Measurements from ENCODE around the gene PLBD2.

PLBD2 gene, protein sequence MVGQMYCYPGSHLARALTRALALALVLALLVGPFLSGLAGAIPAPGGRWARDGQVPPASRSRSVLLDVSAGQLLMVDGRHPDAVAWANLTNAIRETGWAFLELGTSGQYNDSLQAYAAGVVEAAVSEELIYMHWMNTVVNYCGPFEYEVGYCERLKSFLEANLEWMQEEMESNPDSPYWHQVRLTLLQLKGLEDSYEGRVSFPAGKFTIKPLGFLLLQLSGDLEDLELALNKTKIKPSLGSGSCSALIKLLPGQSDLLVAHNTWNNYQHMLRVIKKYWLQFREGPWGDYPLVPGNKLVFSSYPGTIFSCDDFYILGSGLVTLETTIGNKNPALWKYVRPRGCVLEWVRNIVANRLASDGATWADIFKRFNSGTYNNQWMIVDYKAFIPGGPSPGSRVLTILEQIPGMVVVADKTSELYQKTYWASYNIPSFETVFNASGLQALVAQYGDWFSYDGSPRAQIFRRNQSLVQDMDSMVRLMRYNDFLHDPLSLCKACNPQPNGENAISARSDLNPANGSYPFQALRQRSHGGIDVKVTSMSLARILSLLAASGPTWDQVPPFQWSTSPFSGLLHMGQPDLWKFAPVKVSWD

DNA sequence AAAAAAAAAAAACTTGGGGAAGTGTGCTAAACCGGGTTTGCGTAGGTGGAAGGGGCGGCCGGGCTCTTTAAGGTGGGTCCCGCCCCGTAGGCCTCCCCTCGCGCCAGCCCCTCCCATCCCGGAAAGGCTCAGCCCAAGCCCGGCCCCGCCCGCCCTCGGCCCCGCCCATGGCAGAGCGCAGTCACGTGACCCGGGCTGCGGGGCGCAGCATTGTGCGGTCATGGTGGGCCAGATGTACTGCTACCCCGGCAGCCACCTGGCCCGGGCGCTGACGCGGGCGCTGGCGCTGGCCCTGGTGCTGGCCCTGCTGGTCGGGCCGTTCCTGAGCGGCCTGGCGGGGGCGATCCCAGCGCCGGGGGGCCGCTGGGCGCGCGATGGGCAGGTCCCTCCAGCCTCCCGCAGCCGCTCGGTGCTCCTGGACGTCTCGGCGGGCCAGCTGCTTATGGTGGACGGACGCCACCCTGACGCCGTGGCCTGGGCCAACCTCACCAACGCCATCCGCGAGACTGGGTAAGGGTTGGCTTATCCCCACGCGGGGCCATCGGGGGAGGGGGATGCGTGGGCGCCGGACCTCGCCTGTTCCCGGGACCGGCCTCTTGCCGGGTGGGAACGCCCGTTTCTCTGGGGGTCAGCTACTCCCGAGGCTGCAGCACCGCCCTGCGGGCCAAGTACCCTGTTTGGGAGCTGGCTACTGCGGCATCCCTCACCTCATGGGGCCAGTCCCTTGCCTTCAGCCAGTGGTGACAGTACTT, at the start of gene PLBD2:
Gene PLBD2, plus strand, starts transcription at position 207 of the 752 bp plus-strand sequence. Its CDS starts 14 bp downstream, at position 221.
- peak; percentile 95 for DNase-seq

DNA sequence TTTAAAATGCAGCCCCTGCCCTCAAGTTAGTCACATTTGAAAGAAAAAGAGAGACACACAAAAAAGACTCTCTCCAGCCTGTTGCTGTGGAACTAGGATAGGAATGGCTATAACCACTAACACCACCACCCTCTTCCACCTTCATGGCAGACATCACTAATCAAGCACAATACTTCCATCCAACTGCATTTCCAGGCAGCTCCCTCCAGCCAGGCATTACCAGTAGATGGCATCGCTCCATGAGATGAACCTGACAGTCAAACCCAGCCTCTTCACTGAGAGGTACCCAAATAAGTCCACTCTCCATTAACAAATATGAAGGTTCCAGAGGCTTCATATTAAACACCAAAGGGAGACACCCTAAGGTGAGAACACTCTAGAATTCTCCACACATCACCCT, 47.9 kb upstream of the PLBD2 start:
- no peak for DNase-seq

DNA sequence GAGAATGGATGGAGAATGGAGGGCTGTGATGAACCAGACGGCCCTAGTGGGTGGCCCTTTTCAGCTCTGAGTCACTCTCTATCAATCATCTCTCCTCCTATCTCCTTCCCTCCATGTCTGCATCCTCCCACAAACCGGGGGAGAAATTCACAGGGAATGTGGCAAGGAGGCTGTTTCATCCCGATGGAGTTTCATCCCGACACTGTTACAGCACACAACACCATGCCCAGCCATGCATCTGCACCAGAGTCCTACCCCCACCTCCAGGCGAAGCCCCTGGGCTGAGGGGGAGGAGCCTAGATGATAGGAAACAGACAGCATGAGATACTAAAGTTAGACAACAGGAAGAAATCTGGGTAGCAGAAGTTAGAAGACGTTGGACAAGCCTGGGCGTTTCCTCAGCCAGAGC, 44.3 kb upstream of the PLBD2 start:
- DNase-seq, result no peak

DNA sequence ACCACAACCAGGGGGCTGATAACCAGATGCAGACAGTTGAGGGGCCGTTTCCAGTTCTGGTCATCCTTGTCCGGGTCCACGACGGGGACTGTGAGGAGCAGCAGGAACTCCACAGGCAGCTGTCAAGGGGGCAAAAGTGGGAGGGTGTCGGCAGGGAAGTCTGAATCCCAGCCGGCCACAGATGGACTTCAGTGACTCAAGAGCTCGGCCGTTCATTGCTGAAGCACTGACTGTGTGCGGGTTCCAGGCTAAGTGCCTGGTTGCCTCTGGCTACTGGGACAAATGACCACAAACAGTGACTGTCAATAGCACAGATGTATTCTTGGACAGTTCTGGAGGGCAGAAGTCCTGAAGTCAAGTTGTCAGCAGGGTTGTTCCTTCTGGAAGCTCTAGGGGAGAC, 43.0 kb upstream of the PLBD2 start:
- DNase-seq, result no peak

DNA sequence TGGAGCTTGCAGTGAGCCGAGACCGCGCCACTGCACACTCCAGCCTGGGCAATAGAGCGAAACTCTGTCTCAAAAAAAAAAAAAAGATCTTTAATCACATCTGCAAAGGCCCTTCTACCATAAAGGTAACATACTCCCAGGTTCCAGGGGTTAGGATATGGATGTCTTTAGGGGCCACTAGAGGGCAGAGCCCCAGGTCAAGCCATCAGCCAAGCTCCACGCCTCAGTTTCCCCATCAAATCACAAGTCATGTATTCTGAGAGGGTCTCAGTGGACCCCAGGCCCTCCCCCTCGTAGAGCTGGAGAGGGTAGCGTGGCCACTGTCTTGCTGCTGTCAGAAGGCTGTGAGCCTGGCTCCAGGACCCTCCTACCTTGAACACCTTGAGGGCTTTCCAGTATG, 42.2 kb upstream of the PLBD2 start:
- no peak for DNase-seq

DNA sequence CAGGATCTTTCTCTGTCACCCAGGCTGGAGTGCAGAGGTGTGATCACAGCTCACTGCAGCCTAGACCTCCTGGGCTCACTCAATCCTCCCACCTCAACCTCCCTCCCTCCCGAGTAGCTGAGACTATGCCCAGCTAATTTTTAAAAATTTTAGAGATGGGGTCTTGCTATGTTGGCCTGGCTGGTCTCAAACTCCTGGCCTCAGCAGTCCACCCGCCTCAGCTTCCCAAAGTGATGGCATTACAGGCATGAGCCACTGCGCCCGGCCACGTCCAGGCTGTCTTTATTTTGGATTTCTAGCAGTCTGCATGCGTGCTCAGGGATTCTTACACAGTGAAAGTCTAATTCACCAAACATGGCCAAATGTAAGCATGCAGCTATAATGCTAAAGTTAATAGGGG, 41.3 kb upstream of the PLBD2 start:
- no peak for DNase-seq

DNA sequence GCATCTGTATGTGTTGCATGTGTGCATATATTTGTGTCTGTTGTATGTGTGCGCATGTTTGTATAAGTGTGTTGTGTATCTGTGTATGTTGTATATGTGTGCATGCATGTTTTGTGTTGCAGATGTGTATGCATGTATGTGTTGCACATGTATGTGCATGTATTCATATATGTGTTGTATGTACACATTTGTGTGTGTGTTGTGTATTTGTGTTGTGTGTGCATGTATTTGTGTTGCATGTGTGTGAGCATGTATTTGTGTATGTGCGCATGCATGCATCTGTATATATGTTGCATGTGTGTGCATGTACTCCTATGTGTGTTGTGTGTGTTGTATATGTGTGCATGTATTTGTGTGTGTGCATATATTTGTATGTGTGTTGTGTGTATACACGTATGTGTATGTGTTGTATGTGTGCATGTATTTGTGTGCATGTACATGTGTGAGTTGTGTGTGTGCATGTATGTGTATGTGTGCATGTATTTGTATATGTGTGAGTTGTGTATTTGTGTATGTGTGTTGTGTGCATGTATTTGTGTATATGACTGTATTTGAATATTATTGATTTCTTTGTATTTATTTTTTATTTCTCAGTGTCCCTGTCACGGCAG, 40.2 kb upstream of the PLBD2 start:
- no peak for DNase-seq

DNA sequence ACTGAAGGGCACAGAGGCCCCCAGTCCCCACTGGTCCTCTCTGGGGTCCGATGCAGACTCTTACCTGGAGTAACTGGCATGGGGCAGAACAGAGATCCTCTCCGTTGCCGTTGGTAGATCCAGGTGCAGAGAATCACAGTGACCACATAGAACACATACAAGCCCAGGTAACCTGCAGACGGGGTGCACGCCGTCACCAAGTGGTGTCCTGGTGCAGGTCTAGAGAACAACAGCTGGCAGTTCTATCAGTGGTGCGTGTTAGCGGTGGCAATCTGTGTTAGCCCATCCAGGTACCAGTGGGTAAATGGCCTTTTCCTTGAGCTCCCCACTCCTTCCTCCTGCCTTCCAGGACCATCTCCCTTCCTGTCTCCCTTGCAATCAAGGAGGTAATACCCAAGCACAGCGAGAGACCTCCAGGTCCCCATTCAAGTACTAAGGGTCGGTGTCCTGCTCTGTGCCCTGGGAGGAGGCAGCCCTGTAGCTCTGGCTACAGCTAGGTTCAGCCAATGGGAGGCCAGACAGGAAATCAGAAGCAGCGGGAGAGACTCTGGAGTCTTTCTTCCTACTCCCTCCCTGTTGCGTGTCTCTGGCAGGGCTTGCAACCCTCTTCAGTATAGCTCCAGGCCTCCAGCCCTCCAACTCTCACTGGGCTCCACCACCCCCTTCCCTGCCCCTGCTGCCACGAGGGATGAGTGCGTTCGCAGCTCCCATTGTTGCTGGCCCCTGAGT, 39.3 kb upstream of the PLBD2 start:
- no peak for DNase-seq

DNA sequence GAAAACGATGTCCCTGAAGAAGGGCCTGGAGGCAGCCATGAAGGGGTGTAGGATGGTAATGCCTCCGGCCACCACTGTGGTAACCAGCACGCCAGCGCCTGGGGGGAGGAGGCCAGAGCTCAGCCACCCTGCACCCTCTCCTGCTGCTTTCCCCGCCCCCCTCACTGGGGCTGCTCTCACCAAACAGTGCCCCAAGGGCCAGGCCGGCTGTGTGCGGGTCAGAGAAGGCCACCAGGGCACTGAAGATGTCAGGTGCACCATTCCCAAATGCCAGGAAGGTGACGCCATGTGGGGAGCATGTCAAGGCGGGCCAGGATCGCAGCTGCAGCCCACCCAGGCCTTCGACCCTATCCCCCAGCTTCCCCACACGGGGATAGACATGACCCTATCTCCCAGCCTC, 38.0 kb upstream of the PLBD2 start:
- no peak for DNase-seq

DNA sequence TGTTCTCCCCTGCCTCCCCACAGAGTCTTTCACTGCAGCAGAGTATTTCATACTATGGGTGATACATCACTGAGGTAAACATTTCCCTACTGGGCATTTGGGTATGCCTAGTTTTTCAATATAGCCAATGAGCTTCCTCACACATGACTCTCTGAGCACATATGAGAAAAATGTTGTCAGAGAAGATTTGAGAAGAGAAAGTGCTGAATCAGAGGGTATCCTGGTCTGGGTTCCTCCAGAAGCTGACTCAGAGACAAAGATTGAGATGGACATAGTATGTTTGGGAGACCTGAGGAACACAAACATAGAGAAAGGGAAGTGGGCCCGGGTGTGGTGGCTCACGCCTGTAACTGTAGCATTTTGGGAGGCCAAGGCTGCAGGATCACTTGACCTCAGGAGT, 36.0 kb upstream of the PLBD2 start:
- no peak for DNase-seq

DNA sequence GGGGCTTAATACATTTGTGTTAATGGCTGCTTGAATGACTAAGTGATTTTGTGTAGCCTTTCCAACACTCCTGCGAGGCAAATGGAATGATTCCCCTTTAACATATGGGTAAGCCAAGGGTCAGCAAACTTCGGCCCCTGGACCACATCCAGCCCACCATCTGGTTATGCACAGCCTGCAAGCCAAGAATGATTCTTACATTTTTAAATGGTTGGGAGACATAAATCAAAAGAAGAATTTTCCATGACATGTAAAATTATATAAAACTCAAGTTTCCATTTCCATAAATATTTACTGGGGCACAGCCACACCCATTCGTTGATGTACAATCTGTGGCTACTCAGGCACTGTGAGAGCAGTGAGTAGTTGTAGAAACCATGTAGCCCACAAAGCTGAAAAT, 32.5 kb upstream of the PLBD2 start:
- peak; percentile 70 for DNase-seq

DNA sequence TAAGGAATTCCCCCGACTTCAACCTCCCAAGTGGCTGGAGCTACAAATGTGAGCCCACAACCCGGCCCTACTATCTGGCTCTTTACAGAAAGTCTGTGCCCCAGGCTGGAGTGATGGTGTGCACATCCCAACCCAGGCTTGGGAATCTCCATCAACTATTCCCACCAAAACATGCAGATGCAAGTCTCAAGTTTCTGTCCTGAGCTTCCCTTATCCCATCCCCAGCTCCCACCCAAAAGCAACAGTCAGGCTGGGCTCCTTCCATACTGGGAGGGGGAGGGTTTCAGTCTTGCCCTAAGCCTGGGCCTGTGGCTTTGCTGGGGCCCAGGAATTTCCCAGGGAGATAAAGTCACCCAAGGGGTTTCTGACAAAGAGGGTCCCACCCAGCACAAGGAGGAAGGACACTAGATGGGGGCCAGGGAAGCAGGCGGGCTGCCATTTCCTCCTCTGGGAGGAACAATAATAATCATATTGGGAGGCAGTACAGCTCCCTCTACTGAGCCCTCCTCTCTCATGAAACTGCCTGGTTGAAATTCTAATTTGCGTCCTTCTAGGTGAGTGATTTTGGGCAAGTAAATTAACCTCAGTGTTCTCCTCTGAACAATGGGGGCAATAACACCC, 31.5 kb upstream of the PLBD2 start:
- no peak for DNase-seq

DNA sequence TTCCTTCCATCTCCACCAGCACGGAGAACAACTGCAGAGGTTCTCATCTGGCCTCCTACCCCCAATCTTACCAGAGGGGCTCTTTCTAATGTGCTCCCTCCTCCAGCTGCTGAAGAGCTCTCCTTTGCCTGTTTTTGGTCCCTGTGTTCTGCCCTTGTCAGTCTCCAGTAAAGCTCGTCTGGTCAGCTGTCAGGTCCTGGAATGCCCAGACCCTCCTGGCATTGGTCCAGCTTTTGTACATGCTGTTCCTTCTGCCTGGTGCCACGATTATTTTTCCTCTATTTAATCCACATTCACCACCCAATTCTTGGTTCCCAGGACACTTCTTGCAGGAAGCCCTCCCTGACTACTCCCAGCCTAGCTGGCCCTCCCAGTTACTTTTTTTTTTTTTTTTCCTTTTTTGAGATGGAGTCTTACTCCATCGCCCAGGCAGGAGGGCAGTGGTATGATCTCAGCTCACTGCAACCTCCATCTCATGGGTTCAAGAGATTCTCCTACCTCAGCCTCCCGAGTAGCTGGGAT, 30.0 kb upstream of the PLBD2 start:
- DNase-seq, result no peak

DNA sequence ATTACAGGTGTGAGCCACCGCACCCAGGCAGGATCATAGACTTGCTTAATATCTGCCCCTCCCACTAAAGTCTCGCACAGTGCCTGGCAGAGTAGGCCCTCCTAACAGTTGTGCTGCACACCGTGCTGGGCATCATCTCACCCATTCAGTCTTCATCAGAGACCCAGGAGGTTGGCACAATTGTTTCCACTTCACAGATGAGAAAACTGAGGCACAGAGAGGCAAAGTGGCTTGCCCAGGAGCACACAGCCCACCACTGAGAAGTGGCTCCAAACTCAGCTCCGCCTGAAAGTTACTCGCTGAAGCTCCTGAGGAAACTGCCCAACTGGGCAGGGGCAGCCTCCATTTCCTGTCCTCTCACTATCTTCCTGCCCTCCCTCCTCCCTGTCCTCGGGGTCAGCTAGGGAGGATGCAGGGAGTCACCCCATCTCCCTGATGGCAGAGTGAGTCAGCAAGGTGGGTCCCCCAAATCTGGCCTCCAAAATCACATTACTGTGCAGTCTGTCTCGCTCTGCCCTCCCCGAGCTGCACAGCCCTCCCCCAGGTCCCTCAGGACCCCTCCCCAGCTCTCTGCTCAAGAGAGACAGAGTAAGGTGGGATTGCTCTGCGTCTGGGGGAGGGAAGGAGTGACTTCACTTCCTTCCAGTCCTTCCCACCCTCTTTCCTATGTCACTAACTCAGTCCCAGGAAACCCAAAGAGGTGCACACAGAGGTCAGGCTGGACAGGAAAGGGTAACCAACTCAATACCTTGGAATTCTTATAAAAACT, 29.2 kb upstream of the PLBD2 start:
- no peak for DNase-seq

DNA sequence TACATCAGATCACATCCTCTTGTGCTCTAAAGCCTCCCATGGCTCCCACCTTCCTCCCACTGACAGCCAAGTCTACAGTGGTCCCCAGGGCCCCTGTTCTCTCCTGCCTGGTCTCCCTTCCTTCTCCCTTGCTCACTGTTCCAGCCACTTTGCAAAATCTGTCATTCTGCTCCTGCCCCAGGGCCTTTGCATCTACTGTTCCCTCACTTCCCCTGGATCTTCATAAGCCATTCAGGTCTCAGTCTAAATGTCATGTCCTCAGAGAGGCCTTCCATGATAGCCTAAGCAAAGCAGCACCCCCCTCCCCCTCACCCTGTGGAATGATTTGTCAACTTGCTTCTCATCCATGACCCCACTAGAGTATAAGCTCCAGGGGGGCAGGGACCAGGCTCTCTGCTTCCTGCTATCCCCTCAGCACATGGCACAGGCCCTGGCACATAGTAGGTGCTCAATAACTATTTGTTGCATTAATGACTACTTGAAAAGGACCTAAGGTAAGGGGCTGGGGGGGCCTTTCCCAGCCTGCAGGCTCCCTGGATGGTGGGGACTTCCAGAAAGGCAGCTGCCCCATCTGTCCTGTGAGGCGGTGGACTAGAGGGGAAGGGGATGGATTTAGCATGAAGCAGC, 28.5 kb upstream of the PLBD2 start:
- no peak for DNase-seq

DNA sequence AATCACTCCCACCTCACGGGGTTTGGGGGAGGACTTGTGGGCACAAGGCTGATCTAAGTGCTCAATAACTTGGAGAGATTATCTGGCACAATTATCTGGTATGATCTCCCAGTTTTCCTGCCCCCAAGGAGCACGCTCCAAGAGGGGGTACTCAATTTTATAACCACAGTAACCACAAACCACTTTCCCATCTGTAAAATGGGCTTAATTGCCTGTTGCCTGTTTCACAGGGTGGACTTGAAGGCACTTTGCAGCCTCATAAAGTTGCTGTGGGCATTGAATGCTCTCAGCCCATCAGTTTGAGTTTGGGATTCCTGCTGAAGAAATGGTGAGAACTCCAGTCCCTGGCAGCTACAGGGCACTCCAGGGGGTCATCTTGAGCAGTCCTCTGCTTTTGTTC, 27.9 kb upstream of the PLBD2 start:
- no peak for DNase-seq

DNA sequence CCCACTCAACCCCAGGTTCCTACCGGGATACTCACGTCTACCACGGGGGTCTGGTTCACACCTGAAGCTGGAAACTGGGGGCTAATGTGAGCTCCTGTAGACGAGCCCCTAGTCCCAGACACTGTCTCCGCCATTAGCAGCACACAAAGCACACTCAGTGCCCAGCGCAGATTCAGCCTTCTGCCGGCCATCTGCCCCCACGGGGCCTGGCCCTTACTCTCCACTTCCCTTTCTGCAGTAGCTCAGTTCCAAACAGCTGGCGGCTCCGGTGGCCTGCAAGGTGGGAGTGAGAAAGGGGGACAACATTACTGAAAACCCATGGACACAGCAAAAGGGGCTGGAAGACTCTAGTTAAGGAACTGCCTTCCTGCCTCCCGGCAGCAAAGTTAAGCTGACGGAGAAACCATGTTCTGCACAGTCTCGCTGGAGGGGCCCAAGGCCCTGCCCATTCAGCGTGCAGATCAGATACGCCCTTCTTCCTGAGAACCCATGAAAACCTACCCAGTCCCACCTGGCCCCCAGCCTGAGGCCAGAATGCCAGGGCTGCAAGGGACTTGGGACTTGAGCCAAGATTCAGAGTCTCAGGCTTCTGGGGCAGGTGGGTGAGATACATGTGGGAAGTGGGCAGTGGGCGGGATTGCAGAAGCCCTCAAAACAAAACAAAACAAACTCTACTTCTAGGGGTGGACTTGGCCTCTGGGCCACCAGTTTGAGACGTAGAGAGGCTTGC, 25.5 kb upstream of the PLBD2 start:
- no peak for DNase-seq

DNA sequence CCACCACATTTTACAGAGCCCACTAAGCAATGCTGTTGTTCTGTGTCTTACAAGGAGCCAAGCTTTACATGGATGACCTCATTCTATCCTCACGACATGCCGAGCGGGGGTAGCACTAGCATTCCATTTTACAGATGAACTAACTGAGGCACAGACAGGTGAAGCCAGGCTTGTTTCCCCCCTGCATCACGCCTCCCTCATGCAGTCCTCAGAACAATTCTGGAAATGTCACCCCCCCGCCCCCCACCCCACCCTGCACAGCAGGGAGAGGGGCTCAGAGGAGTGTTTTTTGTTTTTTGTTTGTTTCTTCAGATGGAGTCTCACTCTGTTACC, 25.0 kb upstream of the PLBD2 start:
- no peak for DNase-seq

DNA sequence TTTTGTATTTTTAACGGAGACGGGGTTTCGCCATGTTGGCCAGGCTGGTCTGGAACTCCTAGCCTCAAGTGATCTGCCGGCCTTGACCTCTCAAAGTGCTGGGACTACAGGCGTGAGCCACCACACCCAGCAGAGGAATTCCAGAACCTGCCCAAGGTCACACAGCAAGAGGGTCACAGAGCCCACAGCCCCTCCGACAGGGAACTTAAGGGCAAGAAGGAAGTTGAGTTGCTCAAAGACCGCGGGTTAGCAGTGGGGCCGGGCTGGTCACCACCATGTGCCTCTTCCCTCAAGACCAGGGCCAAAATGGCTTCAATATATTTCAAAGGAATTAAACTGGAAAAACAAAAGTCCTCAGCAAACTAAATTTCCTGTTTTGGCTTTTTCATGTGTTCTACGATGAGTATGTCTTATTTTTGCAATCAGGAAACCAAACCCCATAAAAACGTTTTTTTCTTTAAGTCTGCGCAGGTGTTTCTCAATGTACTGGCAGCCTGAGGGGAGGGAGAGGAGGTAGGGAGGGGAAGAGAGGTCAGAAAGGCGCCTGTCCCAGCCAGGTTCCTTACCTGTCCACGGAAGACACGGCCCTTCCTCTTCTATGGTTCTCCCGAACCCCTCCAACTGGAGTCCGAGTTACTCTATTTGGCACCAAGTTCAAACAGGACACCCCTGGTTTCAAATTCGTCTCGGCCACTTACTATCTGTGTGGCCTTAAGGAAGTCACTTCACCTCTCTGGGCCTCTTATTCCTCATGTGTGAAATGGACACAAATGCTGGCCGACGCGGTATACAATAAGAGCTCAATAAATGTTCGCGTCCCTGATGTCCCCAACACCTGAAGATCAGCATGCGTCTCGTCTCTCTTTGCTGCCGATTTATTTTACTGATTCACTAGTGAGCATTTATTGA, 24.3 kb upstream of the PLBD2 start:
- no peak for DNase-seq

Data from right forelimb (tissue), 1 donor.